ENCODE results near the gene IL1RL2.

Gene IL1RL2

GRCh38 chr2:102191501-102191900, 4.7 kb downstream of the IL1RL2 start:
- no peak for DNase-seq (ENCODE audit: low spot score)
- POLR2A ChIA-PET (ENCODE audit: low non-redundant PET), result no interaction called here
- H3K27ac ChIP-seq, result no peak overlapping the region
- CTCF ChIA-PET, result no interaction called here
- TF ChIP-seq CTCF (conservative IDR thresholded peaks at IDR 0.05; ENCODE audit: low read depth), result no peak

- ChIA-PET CTCF (no interaction called here), POLR2A (ENCODE audit: low non-redundant PET) (no interaction called here)
- H3K27ac ChIP-seq, result no peak overlapping the region
- DNase-seq (ENCODE audit: low spot score), result peak; percentile 48
- TF ChIP-seq CTCF (conservative IDR thresholded peaks at IDR 0.05; ENCODE audit: low read depth), result no peak
Observed at GRCh38 chr2:102193074-102193473, 6.3 kb downstream of the IL1RL2 start.

GRCh38 chr2:102194609-102195268, 7.9 kb downstream of the IL1RL2 start:
- no peak overlapping the region for H3K27ac ChIP-seq
- TF ChIP-seq CTCF (conservative IDR thresholded peaks at IDR 0.05; ENCODE audit: low read depth), result no peak
- POLR2A ChIA-PET (ENCODE audit: low non-redundant PET), result no interaction called here
- no peak for DNase-seq (ENCODE audit: low spot score)
- CTCF ChIA-PET, result interaction anchor here (0.6 kb wide), 1 partner anchor 435 kb away, joined by 4 read pairs; no protein-coding TSS in a partner anchor

GRCh38 chr2:102197389-102198137, 10.7 kb downstream of the IL1RL2 start:
- POLR2A ChIA-PET (ENCODE audit: low non-redundant PET), result no interaction called here
- no peak overlapping the region for H3K27ac ChIP-seq
- CTCF ChIA-PET, result interaction anchor here (0.6 kb wide), 1 partner anchor 152 kb away, joined by 3 read pairs; no protein-coding TSS in a partner anchor
- no peak for DNase-seq (ENCODE audit: low spot score)
- no peak for TF ChIP-seq CTCF (conservative IDR thresholded peaks at IDR 0.05; ENCODE audit: low read depth)

- no peak for DNase-seq (ENCODE audit: low spot score)
- POLR2A ChIA-PET (ENCODE audit: low non-redundant PET), result no interaction called here
- CTCF ChIA-PET, result interaction anchor here (1.0 kb wide), 1 partner anchor 40 kb away, joined by 4 read pairs; no protein-coding TSS in a partner anchor
- no peak overlapping the region for H3K27ac ChIP-seq
- TF ChIP-seq CTCF (conservative IDR thresholded peaks at IDR 0.05; ENCODE audit: low read depth), result no peak
Observed at GRCh38 chr2:102200539-102200938, 13.7 kb downstream of the IL1RL2 start.

GRCh38 chr2:102204638-102205037, 17.8 kb downstream of the IL1RL2 start:
- ChIA-PET CTCF (no interaction called here), POLR2A (ENCODE audit: low non-redundant PET) (no interaction called here)
- no peak for TF ChIP-seq CTCF (conservative IDR thresholded peaks at IDR 0.05; ENCODE audit: low read depth)

More at GRCh38 chr2:102204638-102205037, 17.8 kb downstream of the IL1RL2 start:
- DNase-seq (ENCODE audit: low spot score), result no peak
- H3K27ac ChIP-seq, result no peak overlapping the region
